ENCODE data around the gene DUS4L. TPM values are rescaled to one million over a fixed set of nuclear protein-coding genes. Genes with fewer than 3 reads are reported as not detected.

Gene DUS4L
- total RNA-seq, 2 experiments from 2014 or later = 8.1 to 8.9 TPM

GRCh38 chr7:107605218-107605815 is 41.5 kb downstream of the DUS4L start:
- ChIA-PET POLR2A (no interaction called here), CTCF (no interaction called here)
- no peak overlapping the region for H3K27ac Mint-ChIP-seq

GRCh38 chr7:107606303-107606702 is 42.5 kb downstream of the DUS4L start:
- Mint-ChIP-seq H3K4me3 (no peak overlapping the region), H3K27ac (no peak overlapping the region), H3K36me3 (ENCODE audit: low read depth) (peaks cover 35% of the 10 kb centered on the region), H3K4me1 (peaks cover 5% of the 10 kb centered on the region), H3K27me3 (no peaks in the 10 kb centered on the region), H3K9me3 (no peaks in the 10 kb centered on the region)
- ChIA-PET CTCF (no interaction called here), POLR2A (no interaction called here)
- DNase-seq = no peak

More at GRCh38 chr7:107605218-107605815, 41.5 kb downstream of the DUS4L start:
- no peak for DNase-seq
- Mint-ChIP-seq H3K9me3 (no peaks in the 10 kb centered on the region), H3K27me3 (no peaks in the 10 kb centered on the region), H3K36me3 (ENCODE audit: low read depth) (peaks cover 41% of the 10 kb centered on the region), H3K4me1 (peaks cover 5% of the 10 kb centered on the region), H3K4me3 (no peak overlapping the region)

- Mint-ChIP-seq H3K9me3 (peaks cover 1% of the 10 kb centered on the region), H3K4me1 (peaks cover 17% of the 10 kb centered on the region), H3K27ac (no peak overlapping the region), H3K27me3 (no peaks in the 10 kb centered on the region), H3K36me3 (ENCODE audit: low read depth) (peaks cover 44% of the 10 kb centered on the region), H3K4me3 (no peak overlapping the region)
- DNase-seq = no peak
- CTCF ChIA-PET = no interaction called here
- POLR2A ChIA-PET = no interaction called here
Measured at GRCh38 chr7:107609811-107610261, 46.1 kb downstream of the DUS4L start.

GRCh38 chr7:107610323-107610722 is 46.6 kb downstream of the DUS4L start:
- ChIA-PET POLR2A (no interaction called here), CTCF (interaction anchor here (0.6 to 1.2 kb wide), 2 partner anchors 101 to 116 kb away, joined by 3 read pairs; no protein-coding TSS in a partner anchor)
- H3K27ac Mint-ChIP-seq = no peak overlapping the region
- peaks cover 18% of the 10 kb centered on the region for H3K4me1 Mint-ChIP-seq
- peaks cover 2% of the 10 kb centered on the region for H3K9me3 Mint-ChIP-seq
- H3K27me3 Mint-ChIP-seq = no peaks in the 10 kb centered on the region
- no peak for DNase-seq
- peaks cover 43% of the 10 kb centered on the region for H3K36me3 Mint-ChIP-seq (ENCODE audit: low read depth)
- H3K4me3 Mint-ChIP-seq = no peak overlapping the region

GRCh38 chr7:107613439-107613838 is 49.7 kb downstream of the DUS4L start:
- Mint-ChIP-seq H3K36me3 (ENCODE audit: low read depth) (peaks cover 54% of the 10 kb centered on the region), H3K27ac (no peak overlapping the region), H3K27me3 (no peaks in the 10 kb centered on the region), H3K4me3 (no peak overlapping the region), H3K9me3 (peaks cover 2% of the 10 kb centered on the region), H3K4me1 (peaks cover 25% of the 10 kb centered on the region)
- DNase-seq = no peak
- ChIA-PET POLR2A (no interaction called here), CTCF (no interaction called here)

- Mint-ChIP-seq H3K27ac (no peak overlapping the region), H3K4me3 (no peak overlapping the region), H3K9me3 (peaks cover 2% of the 10 kb centered on the region), H3K4me1 (peaks cover 25% of the 10 kb centered on the region), H3K36me3 (ENCODE audit: low read depth) (peaks cover 49% of the 10 kb centered on the region), H3K27me3 (no peaks in the 10 kb centered on the region)
- no peak for DNase-seq
- POLR2A ChIA-PET = no interaction called here
- CTCF ChIA-PET = no interaction called here
Measured at GRCh38 chr7:107613948-107614347, 50.2 kb downstream of the DUS4L start.

- Mint-ChIP-seq H3K4me1 (peaks cover 25% of the 10 kb centered on the region), H3K27me3 (no peaks in the 10 kb centered on the region), H3K4me3 (no peak overlapping the region), H3K36me3 (ENCODE audit: low read depth) (peaks cover 45% of the 10 kb centered on the region), H3K27ac (no peak overlapping the region), H3K9me3 (peaks cover 2% of the 10 kb centered on the region)
- DNase-seq = no peak
- ChIA-PET CTCF (no interaction called here), POLR2A (no interaction called here)
Measured at GRCh38 chr7:107614425-107614824, 50.7 kb downstream of the DUS4L start.

GRCh38 chr7:107615910-107616680 is 52.3 kb downstream of the DUS4L start:
- DNase-seq = no peak
- CTCF ChIA-PET = interaction anchor here (1.6 kb wide), 1 partner anchor 13 kb away, joined by 4 read pairs; no protein-coding TSS in a partner anchor
- H3K4me1 Mint-ChIP-seq = peaks cover 25% of the 10 kb centered on the region
- H3K36me3 Mint-ChIP-seq (ENCODE audit: low read depth) = peaks cover 47% of the 10 kb centered on the region
- no peak overlapping the region for H3K4me3 Mint-ChIP-seq
- peaks cover 2% of the 10 kb centered on the region for H3K9me3 Mint-ChIP-seq
- POLR2A ChIA-PET = interaction anchor here (2.5 kb wide), 1 partner anchor 45 kb away, joined by 7 read pairs; the partner anchor contains the start of gene SLC26A4
- H3K27me3 Mint-ChIP-seq = no peaks in the 10 kb centered on the region
- H3K27ac Mint-ChIP-seq = no peak overlapping the region

GRCh38 chr7:107622429-107622828 is 58.7 kb downstream of the DUS4L start:
- no peak for DNase-seq
- Mint-ChIP-seq H3K27ac (no peak overlapping the region), H3K36me3 (ENCODE audit: low read depth) (peaks cover 22% of the 10 kb centered on the region), H3K27me3 (no peaks in the 10 kb centered on the region), H3K9me3 (peaks cover 4% of the 10 kb centered on the region), H3K4me3 (no peak overlapping the region), H3K4me1 (no peaks in the 10 kb centered on the region)
- ChIA-PET POLR2A (interaction anchor here (0.9 kb wide), 1 partner anchor 37 kb away, joined by 3 read pairs; no protein-coding TSS in a partner anchor), CTCF (no interaction called here)

- Mint-ChIP-seq H3K27me3 (no peaks in the 10 kb centered on the region), H3K4me3 (no peak overlapping the region), H3K9me3 (peaks cover 4% of the 10 kb centered on the region), H3K27ac (no peak overlapping the region), H3K4me1 (no peaks in the 10 kb centered on the region), H3K36me3 (ENCODE audit: low read depth) (peaks cover 22% of the 10 kb centered on the region)
- ChIA-PET CTCF (no interaction called here), POLR2A (interaction anchor here (0.9 kb wide), 1 partner anchor 36 kb away, joined by 3 read pairs; no protein-coding TSS in a partner anchor)
- no peak for DNase-seq
Measured at GRCh38 chr7:107622894-107623293, 59.1 kb downstream of the DUS4L start.

GRCh38 chr7:107627002-107627401 is 63.2 kb downstream of the DUS4L start:
- peaks cover 7% of the 10 kb centered on the region for H3K4me1 Mint-ChIP-seq
- no peak overlapping the region for H3K27ac Mint-ChIP-seq
- no peaks in the 10 kb centered on the region for H3K27me3 Mint-ChIP-seq
- ChIA-PET POLR2A (no interaction called here), CTCF (no interaction called here)
- no peak for DNase-seq
- H3K9me3 Mint-ChIP-seq = peaks cover 4% of the 10 kb centered on the region
- peaks cover 21% of the 10 kb centered on the region for H3K36me3 Mint-ChIP-seq (ENCODE audit: low read depth)
- no peak overlapping the region for H3K4me3 Mint-ChIP-seq
